Activated CD8-positive, alpha-beta T cell treated with anti-CD3 and anti-CD28 coated beads for 36 hours (primary cell): ENCODE measurements around the gene PRTN3. TPM values are rescaled to one million over a fixed set of nuclear protein-coding genes. Genes with fewer than 3 reads are reported as not detected.

Source experiments
- ATAC-seq: fragments of 200-7000 bp; cut with Tn5 transposase; one replicate; pipeline ENCODE4 v1.10.0; 2021; ENCODE audit warnings: mild to moderate bottlenecking, moderate library complexity
- CTCF ChIA-PET: fragments of 350-600 bp; sonication (Branson Sonifier 250); formaldehyde crosslinking; loops from one replicate; lab custom pipeline; 2021; ENCODE audit warnings: antibody characterized with exemption; lab: Charles Lee
- POLR2A ChIA-PET: fragments of 350-600 bp; sonication (Branson Sonifier 250); formaldehyde crosslinking; loops from one replicate; lab custom pipeline; 2021; ENCODE audit warnings: antibody characterized with exemption; lab: Charles Lee
- DNase-seq: peaks from one replicate; pipeline ENCODE4 v3.0.0-alpha.2; 2020
- H3K27ac Mint-ChIP-seq: one replicate; pipeline ENCODE4 v1.8.0; 2021; ENCODE audit warnings: mild to moderate bottlenecking, mixed read lengths
- H3K27me3 Mint-ChIP-seq: one replicate; pipeline ENCODE4 v1.8.0; 2021; ENCODE audit warnings: mixed read lengths
- H3K36me3 Mint-ChIP-seq: one replicate; pipeline ENCODE4 v1.8.0; 2021; ENCODE audit warnings: low read depth, mixed read lengths
- H3K4me1 Mint-ChIP-seq: one replicate; pipeline ENCODE4 v1.8.0; 2021; ENCODE audit warnings: low read depth, mixed read lengths
- H3K4me3 Mint-ChIP-seq: one replicate; pipeline ENCODE4 v1.8.0; 2021; ENCODE audit warnings: mild to moderate bottlenecking, moderate library complexity, mixed read lengths
- H3K9me3 Mint-ChIP-seq: one replicate; pipeline ENCODE4 v1.8.0; 2021; ENCODE audit warnings: mixed read lengths
- CTCF ChIP-seq: fragments of 200-600 bp; IDR thresholded peaks from one replicate; pipeline ENCODE4 v1.8.0; 2022; ENCODE audit warnings: antibody characterized with exemption, mild to moderate bottlenecking
- intact Hi-C: fragments of 100-400 bp; cut with micrococcal nuclease; formaldehyde crosslinking; loops from one replicate; pipeline ENCODE4 v1.10.0; 2022
- total RNA-seq, 2 experiments: library from RNA; stranded (reverse); gene quantifications; one replicate each; pipeline ENCODE4 v1.2.3, GENCODE V29; 2021

The PRTN3 gene
- total RNA-seq, 2 experiments from 2014 or later: not detected

GRCh38 chr19:801030-801860, 39.6 kb upstream of the PRTN3 start:
- no peaks in the 10 kb centered on the region for H3K9me3 Mint-ChIP-seq
- peak; percentile 40 for DNase-seq

GRCh38 chr19:801861-802497, 38.8 kb upstream of the PRTN3 start:
- ATAC-seq: no peak
- no peaks in the 10 kb centered on the region for H3K27me3 Mint-ChIP-seq
- peaks cover 37% of the 10 kb centered on the region for H3K4me1 Mint-ChIP-seq
- peak overlapping the region; percentile 88 for H3K4me3 Mint-ChIP-seq
- no peak for TF ChIP-seq CTCF
- ChIA-PET POLR2A (interaction anchor here (0.6 to 9.6 kb wide), 9 partner anchors 7 to 789 kb away, joined by 3 to 106 read pairs (median 3); partner anchors contain the start of gene MED16), CTCF (interaction anchor here (1.2 kb wide), 1 partner anchor 62 kb away, joined by 4 read pairs; no protein-coding TSS in a partner anchor)
- intact Hi-C loops: no loop called here
- H3K9me3 Mint-ChIP-seq: no peaks in the 10 kb centered on the region
- peaks cover 65% of the 10 kb centered on the region for H3K36me3 Mint-ChIP-seq
- peak overlapping the region; percentile 77 for H3K27ac Mint-ChIP-seq
- DNase-seq: no peak

More at GRCh38 chr19:801030-801860, 39.6 kb upstream of the PRTN3 start:
- no peak for ATAC-seq
- Mint-ChIP-seq H3K4me3 (peak overlapping the region; percentile 88), H3K4me1 (peaks cover 37% of the 10 kb centered on the region), H3K36me3 (peaks cover 62% of the 10 kb centered on the region), H3K27ac (peak overlapping the region; percentile 77), H3K27me3 (no peaks in the 10 kb centered on the region)
- TF ChIP-seq CTCF: no peak
- CTCF ChIA-PET: interaction anchor here (1.2 kb wide), 1 partner anchor 62 kb away, joined by 4 read pairs; no protein-coding TSS in a partner anchor
- intact Hi-C loops: no loop called here
- POLR2A ChIA-PET: interaction anchor here (0.6 to 9.6 kb wide), 8 partner anchors 7 to 195 kb away, joined by 3 to 106 read pairs (median 4); no protein-coding TSS in a partner anchor

- peak overlapping the region; percentile 77 for H3K27ac Mint-ChIP-seq
- H3K27me3 Mint-ChIP-seq: no peaks in the 10 kb centered on the region
- ATAC-seq (no peak), DNase-seq (no peak)
- intact Hi-C loops: no loop called here
- TF ChIP-seq CTCF: no peak
- peaks cover 43% of the 10 kb centered on the region for H3K4me1 Mint-ChIP-seq
- ChIA-PET POLR2A (interaction anchor here (0.6 to 9.6 kb wide), 11 partner anchors 6 to 788 kb away, joined by 3 to 106 read pairs (median 3); partner anchors contain the start of gene MED16), CTCF (interaction anchor here (1.2 kb wide), 1 partner anchor 61 kb away, joined by 4 read pairs; no protein-coding TSS in a partner anchor)
- peaks cover 71% of the 10 kb centered on the region for H3K36me3 Mint-ChIP-seq
- peak overlapping the region; percentile 41 for H3K4me3 Mint-ChIP-seq
- no peaks in the 10 kb centered on the region for H3K9me3 Mint-ChIP-seq
Measured at GRCh38 chr19:802498-803098, 38.2 kb upstream of the PRTN3 start.

- ChIA-PET CTCF (no interaction called here), POLR2A (interaction anchor here (0.8 to 9.6 kb wide), 10 partner anchors 6 to 788 kb away, joined by 3 to 106 read pairs (median 4); no protein-coding TSS in a partner anchor)
- Mint-ChIP-seq H3K4me1 (peaks cover 46% of the 10 kb centered on the region), H3K36me3 (peaks cover 76% of the 10 kb centered on the region), H3K27ac (no peak overlapping the region), H3K4me3 (no peak overlapping the region), H3K27me3 (no peaks in the 10 kb centered on the region), H3K9me3 (no peaks in the 10 kb centered on the region)
- no peak for ATAC-seq
- intact Hi-C loops: no loop called here
- no peak for TF ChIP-seq CTCF
- no peak for DNase-seq
Measured at GRCh38 chr19:803099-803561, 37.7 kb upstream of the PRTN3 start.
